GM10248 (cell line): ENCODE data around the gene TMEM234.

Source experiments
- CTCF ChIA-PET: fragments of 300-600 bp; sonication (Branson Sonifier 250); formaldehyde crosslinking; extraction: SDS; loops from one replicate; lab custom pipeline; 2021; ENCODE audit warnings: antibody characterized with exemption; lab: Yijun Ruan, JAX
- POLR2A ChIA-PET: fragments of 350-650 bp; sonication (Branson Sonifier 250); formaldehyde crosslinking; extraction: SDS; loops from one replicate; lab custom pipeline; 2020; ENCODE audit warnings: antibody characterized with exemption; lab: Yijun Ruan, JAX
- DNase-seq: peaks from one replicate; pipeline ENCODE4 v3.0.0; 2012; ENCODE audit errors: extremely low spot score
- CTCF ChIP-seq: IDR thresholded peaks from 2 replicates; pipeline ENCODE4 v1.5.1; 2012; ENCODE audit warnings: mild to moderate bottlenecking, low read depth; ENCODE audit errors: extremely low read depth, missing control alignments, control extremely low read depth

TMEM234 gene

GRCh38 chr1:32181563-32181962, 40.6 kb downstream of the TMEM234 start:
- ChIA-PET POLR2A (interaction anchor here (0.7 to 1.0 kb wide), 3 partner anchors 74 to 155 kb away, joined by 3 to 6 read pairs (median 4); partner anchors contain the start of genes KPNA6 and MARCKSL1), CTCF (interaction anchor here (2.6 to 3.4 kb wide), 2 partner anchors 34 to 67 kb away, joined by 7 to 11 read pairs; no protein-coding TSS in a partner anchor)
- no peak for DNase-seq
- no peak for TF ChIP-seq CTCF

GRCh38 chr1:32181065-32181464, 41.1 kb downstream of the TMEM234 start:
- ChIA-PET CTCF (interaction anchor here (1.0 to 3.4 kb wide), 4 partner anchors 11 to 67 kb away, joined by 4 to 11 read pairs (median 6); no protein-coding TSS in a partner anchor), POLR2A (interaction anchor here (0.6 to 2.5 kb wide), 4 partner anchors 9 to 155 kb away, joined by 3 to 13 read pairs (median 4); partner anchors contain the start of genes CCDC28B, KPNA6 and MARCKSL1)
- TF ChIP-seq CTCF, result no peak
- DNase-seq, result no peak

GRCh38 chr1:32180186-32181060, 41.7 kb downstream of the TMEM234 start:
- TF ChIP-seq CTCF, result no peak
- ChIA-PET POLR2A (interaction anchor here (0.6 to 2.5 kb wide), 4 partner anchors 9 to 156 kb away, joined by 3 to 13 read pairs (median 5); partner anchors contain the start of genes CCDC28B, KPNA6 and MARCKSL1), CTCF (interaction anchor here (0.9 to 3.4 kb wide), 5 partner anchors 12 to 71 kb away, joined by 3 to 11 read pairs (median 5); partner anchors contain the start of gene LCK)
- peak; percentile 53 for DNase-seq

GRCh38 chr1:32179443-32180185, 42.5 kb downstream of the TMEM234 start, which contains the start of gene TXLNA:
TSS of gene TXLNA (plus strand) at chr1:32179675. CDS start at chr1:32180346, 671 bp downstream.
- DNase-seq, result peak; percentile 98
- ChIA-PET CTCF (interaction anchor here (0.8 to 3.4 kb wide), 7 partner anchors 22 to 137 kb away, joined by 3 to 11 read pairs (median 3); partner anchors contain the start of genes CCDC28B and LCK), POLR2A (interaction anchor here (0.6 to 2.5 kb wide), 7 partner anchors 11 to 156 kb away, joined by 3 to 13 read pairs (median 4); partner anchors contain the start of genes CCDC28B, KPNA6 and MARCKSL1)
- TF ChIP-seq CTCF, result peak; percentile 11

- ChIA-PET CTCF (interaction anchor here (0.8 to 3.4 kb wide), 5 partner anchors 22 to 137 kb away, joined by 3 to 11 read pairs (median 3); partner anchors contain the start of gene CCDC28B), POLR2A (interaction anchor here (0.6 to 2.5 kb wide), 7 partner anchors 10 to 157 kb away, joined by 3 to 13 read pairs (median 4); partner anchors contain the start of genes CCDC28B, KPNA6 and MARCKSL1)
- no peak for DNase-seq
- TF ChIP-seq CTCF, result no peak
Measured at GRCh38 chr1:32179193-32179442, 43.0 kb downstream of the TMEM234 start.
